HepG2 (cell line): ENCODE measurements around the gene NCOA3. TPM values are rescaled to one million over a fixed set of nuclear protein-coding genes. Genes with fewer than 3 reads are reported as not detected.
A peak's percentile ranks its signal among the peaks of the same experiment; 100 is the strongest.

ENCODE experiments used
- CENPX ChIP-seq: sonication (generic); formaldehyde crosslinking; IDR thresholded peaks from 2 replicates; pipeline ENCODE4 v1.9.0; 2021; ENCODE audit warnings: mild to moderate bottlenecking, missing genetic modification reagents, moderate library complexity
- FLYWCH1 ChIP-seq: sonication (generic); formaldehyde crosslinking; IDR thresholded peaks from 2 replicates; pipeline ENCODE4 v1.8.1; 2023; ENCODE audit warnings: mild to moderate bottlenecking, missing genetic modification reagents
- KDM1A ChIP-seq: IDR thresholded peaks from 2 replicates; pipeline ENCODE4 v1.6.1; 2016; ENCODE audit warnings: missing compliant biosample characterization
- PRMT3 ChIP-seq: sonication (generic); formaldehyde crosslinking; IDR thresholded peaks from 2 replicates; pipeline ENCODE4 v1.8.1; 2022; ENCODE audit warnings: low read depth, mild to moderate bottlenecking, moderate library complexity, missing genetic modification reagents, borderline replicate concordance
- SIX4 ChIP-seq: sonication (generic); formaldehyde crosslinking; IDR thresholded peaks from 2 replicates; pipeline ENCODE4 v1.4.0; 2020; ENCODE audit warnings: missing genetic modification reagents
- ZNF3 ChIP-seq: IDR thresholded peaks from 2 replicates; pipeline ENCODE4 v1.7.0; 2017; ENCODE audit warnings: inconsistent platforms
- ZNF333 ChIP-seq: sonication (generic); formaldehyde crosslinking; IDR thresholded peaks from 2 replicates; pipeline ENCODE4 v1.4.0; 2020; ENCODE audit warnings: mild to moderate bottlenecking, missing genetic modification reagents, borderline replicate concordance
- ZNF367 ChIP-seq: sonication (generic); formaldehyde crosslinking; IDR thresholded peaks from 2 replicates; pipeline ENCODE4 v1.4.0; 2020; ENCODE audit warnings: missing genetic modification reagents, borderline replicate concordance
- ZNF44 ChIP-seq: sonication (generic); formaldehyde crosslinking; IDR thresholded peaks from 2 replicates; pipeline ENCODE4 v1.5.1; 2020; ENCODE audit warnings: mild to moderate bottlenecking, missing genetic modification reagents
- ZNF441 ChIP-seq: sonication (generic); formaldehyde crosslinking; IDR thresholded peaks from 2 replicates; pipeline ENCODE4 v1.7.0; 2021; ENCODE audit warnings: missing genetic modification reagents, borderline replicate concordance
- ZNF766 ChIP-seq: sonication (generic); formaldehyde crosslinking; IDR thresholded peaks from 2 replicates; pipeline ENCODE4 v1.5.0; 2020; ENCODE audit warnings: missing genetic modification reagents, borderline replicate concordance
- ZNF781 ChIP-seq: sonication (generic); formaldehyde crosslinking; IDR thresholded peaks from 2 replicates; pipeline ENCODE4 v1.5.1; 2020; ENCODE audit warnings: borderline replicate concordance, mild to moderate bottlenecking, missing genetic modification reagents; ENCODE audit errors: not compliant biosample characterization
- ZNF816 ChIP-seq: sonication (generic); formaldehyde crosslinking; IDR thresholded peaks from 2 replicates; pipeline ENCODE4 v1.8.0; 2022; ENCODE audit warnings: missing genetic modification reagents, mild to moderate bottlenecking, borderline replicate concordance
- ZNF841 ChIP-seq: sonication (generic); formaldehyde crosslinking; IDR thresholded peaks from 2 replicates; pipeline ENCODE4 v1.8.1; 2023; ENCODE audit warnings: missing genetic modification reagents, borderline replicate concordance
- polyA plus RNA-seq, 8 experiments: library from polyadenylated mRNA; depleted of rRNA in 3 of 8; stranded (reverse) in 7 of 8; unstranded in 1 of 8; fragments of >200 nt; fragmentation: Illumina TruSeq in 4 of 8; extraction: Trizol in 4 of 8; gene quantifications; 2 replicates each; pipeline versions ENCODE4 v1.2.1 to v1.2.3, GENCODE V29; 2011 to 2016; ENCODE audit warnings: low read depth in 4 of 8, missing spikeins in 1 of 8, mixed read lengths in 1 of 8; ENCODE audit not compliant: insufficient read depth in 1 of 8
- total RNA-seq, 5 experiments: library from RNA; depleted of rRNA; stranded (reverse); fragments of >200 nt; fragmentation: Illumina TruSeq; extraction: Trizol; gene quantifications; 2 replicates each; pipeline ENCODE4 v1.2.3, GENCODE V29; 2016; ENCODE audit warnings: low read depth in 1 of 5
- TF ChIP-seq, protein P1 (sequence below): sonication (generic); formaldehyde crosslinking; IDR thresholded peaks from 2 replicates; pipeline ENCODE4 v1.5.0; 2020; ENCODE audit warnings: mild to moderate bottlenecking, missing genetic modification reagents
- TF ChIP-seq, protein P2 (sequence below): sonication (generic); formaldehyde crosslinking; conservative IDR thresholded peaks from 2 replicates; pipeline ENCODE4 v1.4.0; 2020; ENCODE audit warnings: missing genetic modification reagents
- TF ChIP-seq, protein P3 (sequence below): conservative IDR thresholded peaks from 2 replicates; pipeline ENCODE4 v1.6.1; 2018; ENCODE audit warnings: missing genetic modification reagents
- TF ChIP-seq, protein P4 (sequence below): sonication (generic); formaldehyde crosslinking; IDR thresholded peaks from 2 replicates; pipeline ENCODE4 v1.4.0; 2020; ENCODE audit warnings: missing genetic modification reagents, mild to moderate bottlenecking, borderline replicate concordance

NCOA3 gene
- total and polyA plus RNA-seq, 2 of the 13 experiments (the other 11 are each of a cell fraction or from before 2014, with no cell fraction given): 35.0 to 56.8 TPM

DNA sequence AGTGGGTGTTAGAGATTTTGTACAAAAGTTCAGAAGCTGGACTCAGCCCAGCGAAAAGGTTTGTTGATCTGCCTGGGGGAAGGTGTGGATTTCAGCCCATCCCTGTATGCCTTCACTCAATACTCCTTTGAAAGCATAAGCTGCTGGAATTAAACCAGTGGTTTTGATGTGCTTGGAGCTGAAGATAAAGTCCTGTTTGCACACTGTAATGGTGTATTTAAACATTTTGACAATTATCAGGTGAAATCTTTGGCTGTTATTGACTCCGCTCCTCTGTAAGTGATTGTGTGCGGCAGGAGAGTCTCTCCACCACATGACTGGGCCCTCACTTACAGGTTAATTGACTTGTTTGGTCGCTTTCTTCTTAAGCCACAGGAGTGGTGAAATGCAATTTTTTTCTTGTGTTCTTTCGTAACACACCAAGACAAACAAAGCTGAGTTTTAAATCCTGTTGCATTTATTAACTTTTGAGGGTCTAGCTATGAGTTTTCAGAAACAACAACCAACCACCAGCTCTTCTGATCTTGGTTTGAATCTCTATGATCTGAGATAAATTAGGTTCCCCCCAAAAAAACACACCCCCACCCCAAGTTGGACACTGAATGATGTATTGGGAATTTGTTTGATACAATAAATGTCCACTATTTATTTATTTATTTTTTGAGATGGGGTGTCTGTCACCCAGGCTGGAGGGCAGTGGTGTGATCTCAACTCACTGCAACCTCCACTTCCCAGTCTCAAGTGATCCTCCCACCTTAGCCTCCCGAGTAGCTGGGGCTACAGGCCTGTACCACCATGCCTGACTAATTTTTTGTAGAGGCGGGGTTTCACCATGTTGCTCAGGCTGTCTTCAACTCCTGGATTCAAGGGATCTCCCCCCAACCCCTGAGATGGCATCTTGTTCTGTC is 46.3 kb upstream of the NCOA3 start (continued):
- TF ChIP-seq, protein P1, sequence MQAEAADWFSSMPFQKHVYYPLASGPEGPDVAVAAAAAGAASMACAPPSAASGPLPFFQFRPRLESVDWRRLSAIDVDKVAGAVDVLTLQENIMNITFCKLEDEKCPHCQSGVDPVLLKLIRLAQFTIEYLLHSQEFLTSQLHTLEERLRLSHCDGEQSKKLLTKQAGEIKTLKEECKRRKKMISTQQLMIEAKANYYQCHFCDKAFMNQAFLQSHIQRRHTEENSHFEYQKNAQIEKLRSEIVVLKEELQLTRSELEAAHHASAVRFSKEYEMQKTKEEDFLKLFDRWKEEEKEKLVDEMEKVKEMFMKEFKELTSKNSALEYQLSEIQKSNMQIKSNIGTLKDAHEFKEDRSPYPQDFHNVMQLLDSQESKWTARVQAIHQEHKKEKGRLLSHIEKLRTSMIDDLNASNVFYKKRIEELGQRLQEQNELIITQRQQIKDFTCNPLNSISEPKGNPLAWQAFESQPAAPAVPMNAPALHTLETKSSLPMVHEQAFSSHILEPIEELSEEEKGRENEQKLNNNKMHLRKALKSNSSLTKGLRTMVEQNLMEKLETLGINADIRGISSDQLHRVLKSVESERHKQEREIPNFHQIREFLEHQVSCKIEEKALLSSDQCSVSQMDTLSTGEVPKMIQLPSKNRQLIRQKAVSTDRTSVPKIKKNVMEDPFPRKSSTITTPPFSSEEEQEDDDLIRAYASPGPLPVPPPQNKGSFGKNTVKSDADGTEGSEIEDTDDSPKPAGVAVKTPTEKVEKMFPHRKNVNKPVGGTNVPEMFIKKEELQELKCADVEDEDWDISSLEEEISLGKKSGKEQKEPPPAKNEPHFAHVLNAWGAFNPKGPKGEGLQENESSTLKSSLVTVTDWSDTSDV: no peak
- TF ChIP-seq ZNF841 (CRISPR knock-in tag) (no peak), ZNF781 (CRISPR knock-in tag) (no peak), ZNF333 (CRISPR knock-in tag) (no peak), ZNF816 (CRISPR knock-in tag) (peak; percentile 79; the same call in 1 of the 2 replicates), ZNF3 (CRISPR knock-in tag) (peak; percentile 92), ZNF367 (no peak), PRMT3 (CRISPR knock-in tag) (0 out of 2 replicates have a peak, but pooled peaks have one; percentile 35), KDM1A (CRISPR knock-in tag) (0 out of 2 replicates have a peak, but pooled peaks have one; percentile 25), FLYWCH1 (CRISPR knock-in tag) (peak; percentile 20; the same call in 1 of the 2 replicates), CENPX (no peak), ZNF441 (CRISPR knock-in tag) (peak; percentile 34; the same call in 1 of the 2 replicates), SIX4 (CRISPR knock-in tag) (peak; percentile 72; the same call in 1 of the 2 replicates), ZNF44 (CRISPR knock-in tag) (no peak), ZNF766 (CRISPR knock-in tag) (peak; percentile 42; the same call in 1 of the 2 replicates)
- TF ChIP-seq, protein P2, sequence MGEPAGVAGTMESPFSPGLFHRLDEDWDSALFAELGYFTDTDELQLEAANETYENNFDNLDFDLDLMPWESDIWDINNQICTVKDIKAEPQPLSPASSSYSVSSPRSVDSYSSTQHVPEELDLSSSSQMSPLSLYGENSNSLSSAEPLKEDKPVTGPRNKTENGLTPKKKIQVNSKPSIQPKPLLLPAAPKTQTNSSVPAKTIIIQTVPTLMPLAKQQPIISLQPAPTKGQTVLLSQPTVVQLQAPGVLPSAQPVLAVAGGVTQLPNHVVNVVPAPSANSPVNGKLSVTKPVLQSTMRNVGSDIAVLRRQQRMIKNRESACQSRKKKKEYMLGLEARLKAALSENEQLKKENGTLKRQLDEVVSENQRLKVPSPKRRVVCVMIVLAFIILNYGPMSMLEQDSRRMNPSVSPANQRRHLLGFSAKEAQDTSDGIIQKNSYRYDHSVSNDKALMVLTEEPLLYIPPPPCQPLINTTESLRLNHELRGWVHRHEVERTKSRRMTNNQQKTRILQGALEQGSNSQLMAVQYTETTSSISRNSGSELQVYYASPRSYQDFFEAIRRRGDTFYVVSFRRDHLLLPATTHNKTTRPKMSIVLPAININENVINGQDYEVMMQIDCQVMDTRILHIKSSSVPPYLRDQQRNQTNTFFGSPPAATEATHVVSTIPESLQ: no peak
- TF ChIP-seq, protein P3, sequence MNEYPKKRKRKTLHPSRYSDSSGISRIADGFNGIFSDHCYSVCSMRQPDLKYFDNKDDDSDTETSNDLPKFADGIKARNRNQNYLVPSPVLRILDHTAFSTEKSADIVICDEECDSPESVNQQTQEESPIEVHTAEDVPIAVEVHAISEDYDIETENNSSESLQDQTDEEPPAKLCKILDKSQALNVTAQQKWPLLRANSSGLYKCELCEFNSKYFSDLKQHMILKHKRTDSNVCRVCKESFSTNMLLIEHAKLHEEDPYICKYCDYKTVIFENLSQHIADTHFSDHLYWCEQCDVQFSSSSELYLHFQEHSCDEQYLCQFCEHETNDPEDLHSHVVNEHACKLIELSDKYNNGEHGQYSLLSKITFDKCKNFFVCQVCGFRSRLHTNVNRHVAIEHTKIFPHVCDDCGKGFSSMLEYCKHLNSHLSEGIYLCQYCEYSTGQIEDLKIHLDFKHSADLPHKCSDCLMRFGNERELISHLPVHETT: peak; percentile 46; the same call in 1 of the 2 replicates
- TF ChIP-seq, protein P4, sequence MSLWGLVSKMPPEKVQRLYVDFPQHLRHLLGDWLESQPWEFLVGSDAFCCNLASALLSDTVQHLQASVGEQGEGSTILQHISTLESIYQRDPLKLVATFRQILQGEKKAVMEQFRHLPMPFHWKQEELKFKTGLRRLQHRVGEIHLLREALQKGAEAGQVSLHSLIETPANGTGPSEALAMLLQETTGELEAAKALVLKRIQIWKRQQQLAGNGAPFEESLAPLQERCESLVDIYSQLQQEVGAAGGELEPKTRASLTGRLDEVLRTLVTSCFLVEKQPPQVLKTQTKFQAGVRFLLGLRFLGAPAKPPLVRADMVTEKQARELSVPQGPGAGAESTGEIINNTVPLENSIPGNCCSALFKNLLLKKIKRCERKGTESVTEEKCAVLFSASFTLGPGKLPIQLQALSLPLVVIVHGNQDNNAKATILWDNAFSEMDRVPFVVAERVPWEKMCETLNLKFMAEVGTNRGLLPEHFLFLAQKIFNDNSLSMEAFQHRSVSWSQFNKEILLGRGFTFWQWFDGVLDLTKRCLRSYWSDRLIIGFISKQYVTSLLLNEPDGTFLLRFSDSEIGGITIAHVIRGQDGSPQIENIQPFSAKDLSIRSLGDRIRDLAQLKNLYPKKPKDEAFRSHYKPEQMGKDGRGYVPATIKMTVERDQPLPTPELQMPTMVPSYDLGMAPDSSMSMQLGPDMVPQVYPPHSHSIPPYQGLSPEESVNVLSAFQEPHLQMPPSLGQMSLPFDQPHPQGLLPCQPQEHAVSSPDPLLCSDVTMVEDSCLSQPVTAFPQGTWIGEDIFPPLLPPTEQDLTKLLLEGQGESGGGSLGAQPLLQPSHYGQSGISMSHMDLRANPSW (CRISPR knock-in tag): peak; percentile 99
